Putamen (tissue), 1 donor: ENCODE results near the gene KAZALD1.
A peak's percentile ranks its signal among the peaks of the same experiment; 100 is the strongest.

Experiments
- DNase-seq: peaks from one replicate; pipeline ENCODE4 v3.0.0-alpha.2; 2016; ENCODE audit warnings: low spot score

KAZALD1 gene, protein sequence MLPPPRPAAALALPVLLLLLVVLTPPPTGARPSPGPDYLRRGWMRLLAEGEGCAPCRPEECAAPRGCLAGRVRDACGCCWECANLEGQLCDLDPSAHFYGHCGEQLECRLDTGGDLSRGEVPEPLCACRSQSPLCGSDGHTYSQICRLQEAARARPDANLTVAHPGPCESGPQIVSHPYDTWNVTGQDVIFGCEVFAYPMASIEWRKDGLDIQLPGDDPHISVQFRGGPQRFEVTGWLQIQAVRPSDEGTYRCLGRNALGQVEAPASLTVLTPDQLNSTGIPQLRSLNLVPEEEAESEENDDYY

DNA sequence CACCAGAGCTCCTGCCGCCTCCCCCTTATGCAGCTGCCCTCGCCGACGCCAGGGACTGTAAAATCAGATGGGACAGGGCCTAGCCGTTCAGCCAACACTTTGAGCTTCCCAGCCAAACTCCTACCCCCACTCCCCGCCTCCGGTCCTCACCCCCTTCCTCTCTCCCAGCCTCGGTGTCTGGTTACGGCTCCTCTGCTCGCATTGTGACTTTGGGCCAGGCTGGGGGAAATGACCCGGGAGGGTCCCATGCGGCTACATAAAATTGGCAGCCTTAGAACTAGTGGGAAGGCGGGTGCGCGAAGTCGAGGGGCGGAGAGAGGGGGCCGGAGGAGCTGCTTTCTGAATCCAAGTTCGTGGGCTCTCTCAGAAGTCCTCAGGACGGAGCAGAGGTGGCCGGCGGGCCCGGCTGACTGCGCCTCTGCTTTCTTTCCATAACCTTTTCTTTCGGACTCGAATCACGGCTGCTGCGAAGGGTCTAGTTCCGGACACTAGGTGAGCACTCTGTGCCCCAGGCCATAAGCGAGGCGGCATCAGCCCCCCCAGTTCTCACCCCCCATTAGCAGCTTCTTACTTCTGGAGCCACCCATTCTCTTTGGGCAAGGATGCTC is at the start of gene KAZALD1:
TSS of gene KAZALD1 (plus strand) at position 366 of the 608 bp plus-strand sequence. CDS start 604 bp downstream, outside the sequence.
- DNase-seq: no peak

DNA sequence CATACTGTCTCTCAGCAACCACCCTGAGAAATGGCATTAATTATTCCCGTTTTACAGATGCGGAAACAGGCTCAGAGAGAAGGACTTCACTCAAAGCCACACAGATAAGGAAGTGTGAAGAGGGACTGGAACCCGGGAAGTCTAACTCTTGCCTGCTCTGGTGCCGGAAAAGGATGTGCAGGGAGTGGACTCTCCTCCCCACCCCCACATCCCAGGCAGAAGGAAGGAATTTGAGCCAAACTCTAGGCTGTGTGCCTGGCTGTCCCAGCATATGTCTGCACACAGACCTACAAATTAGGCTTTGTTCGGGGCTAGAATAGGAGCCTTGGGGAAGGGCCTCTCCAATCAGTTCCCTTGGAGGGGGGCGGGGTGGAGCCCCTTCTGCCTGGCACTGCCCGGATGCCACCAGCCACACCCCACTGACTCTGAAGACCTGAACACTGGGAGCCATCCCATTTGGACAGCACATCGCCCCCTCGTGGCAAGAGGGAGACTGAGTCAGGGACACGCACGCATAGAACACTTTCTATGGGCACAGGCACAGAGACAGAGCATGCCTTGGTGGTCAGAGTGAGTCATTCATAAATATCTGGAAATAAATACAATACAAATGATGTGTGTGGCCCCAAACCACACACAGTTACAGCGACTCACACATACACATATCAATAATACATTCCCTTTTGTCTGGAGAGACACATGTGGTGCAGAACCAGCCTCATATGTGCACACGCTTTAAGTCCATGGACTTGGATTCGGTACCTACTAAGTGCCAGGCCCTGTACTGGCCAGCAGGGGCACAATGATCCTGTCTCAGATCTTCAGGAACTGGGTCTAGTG is 49.0 kb upstream of the KAZALD1 start:
- peak; percentile 97 for DNase-seq

DNA sequence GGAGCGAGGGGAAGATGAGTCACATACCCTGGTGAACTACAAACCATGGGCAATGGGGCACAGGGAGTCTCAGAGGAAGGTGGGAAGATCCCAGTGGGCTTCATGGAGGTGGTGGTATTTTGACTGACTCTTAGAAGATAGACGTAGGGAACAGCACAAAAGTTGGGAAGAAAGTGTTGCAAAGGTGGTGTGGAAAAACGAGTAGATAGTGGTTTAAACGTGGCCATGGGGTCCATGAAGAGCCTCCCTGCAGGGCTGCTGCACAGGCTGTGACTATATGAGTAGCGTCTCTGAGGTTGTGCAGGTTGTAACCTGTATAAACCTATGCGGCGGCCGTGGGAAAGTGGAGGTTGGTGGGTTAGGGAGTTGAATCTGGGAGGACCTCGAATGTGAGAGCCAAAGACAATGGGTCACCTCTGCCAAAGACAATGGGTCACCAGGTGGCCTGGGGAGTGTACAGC is 48.4 kb upstream of the KAZALD1 start:
- no peak for DNase-seq

DNA sequence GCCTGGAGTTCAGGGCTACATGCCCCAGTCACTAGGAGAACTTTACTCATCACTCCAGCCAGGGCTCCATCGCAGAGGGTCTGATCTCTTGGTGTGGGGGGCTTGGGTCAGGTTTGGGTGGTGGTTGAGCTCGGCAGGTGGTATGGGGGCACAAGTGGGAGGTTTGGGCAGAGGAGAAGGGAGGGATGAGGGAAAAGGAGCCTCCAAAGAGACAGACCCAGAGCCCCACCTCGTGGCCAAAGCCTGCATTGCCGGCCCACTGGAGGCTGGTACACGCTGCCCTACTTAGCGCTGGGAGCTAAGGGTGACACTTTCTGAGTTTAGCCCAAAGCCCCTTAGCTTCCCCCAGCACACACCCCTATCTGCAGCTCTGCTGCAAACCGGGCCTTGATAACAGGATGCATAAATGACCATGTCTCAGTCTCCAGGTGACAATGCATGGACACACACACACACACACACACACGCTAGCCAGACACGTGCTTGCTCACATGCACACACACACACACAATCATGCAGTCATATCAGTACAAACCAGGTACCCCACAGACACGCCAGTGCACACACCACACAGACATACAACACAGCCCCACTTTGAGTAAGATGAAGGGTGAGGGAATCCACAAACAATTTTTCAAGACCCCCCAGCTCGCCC is 47.4 kb upstream of the KAZALD1 start:
- DNase-seq: peak; percentile 78

DNA sequence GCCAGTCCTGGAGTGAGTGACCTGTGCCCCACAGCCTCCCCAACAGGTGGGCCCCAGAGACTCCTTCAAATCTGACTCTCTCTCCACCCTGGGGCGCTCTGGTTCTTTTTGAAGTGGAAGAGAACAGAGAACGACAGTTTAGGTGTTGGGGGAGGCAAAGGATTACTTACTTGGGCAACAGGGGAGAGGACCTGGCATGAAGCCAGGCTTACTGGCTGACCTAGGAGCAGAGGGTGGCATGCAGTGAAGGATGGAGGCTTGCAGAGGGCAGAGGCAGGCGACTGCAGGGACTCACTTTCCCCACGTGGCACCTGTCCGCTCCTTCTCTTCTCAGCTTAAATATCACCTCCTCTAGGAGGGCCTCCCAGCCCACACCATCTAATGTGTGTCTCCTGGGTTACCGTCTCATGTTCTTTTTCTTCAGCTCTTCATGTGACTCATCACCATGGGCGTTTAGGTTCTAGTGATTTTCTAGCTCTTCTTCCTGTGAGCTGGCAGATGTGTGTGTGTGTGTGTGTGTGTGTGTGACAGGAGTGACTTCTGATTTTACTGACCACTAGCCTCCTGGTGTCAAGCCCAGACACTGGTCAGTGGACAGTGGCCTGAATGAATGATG is 46.7 kb upstream of the KAZALD1 start:
- DNase-seq: peak; percentile 69

DNA sequence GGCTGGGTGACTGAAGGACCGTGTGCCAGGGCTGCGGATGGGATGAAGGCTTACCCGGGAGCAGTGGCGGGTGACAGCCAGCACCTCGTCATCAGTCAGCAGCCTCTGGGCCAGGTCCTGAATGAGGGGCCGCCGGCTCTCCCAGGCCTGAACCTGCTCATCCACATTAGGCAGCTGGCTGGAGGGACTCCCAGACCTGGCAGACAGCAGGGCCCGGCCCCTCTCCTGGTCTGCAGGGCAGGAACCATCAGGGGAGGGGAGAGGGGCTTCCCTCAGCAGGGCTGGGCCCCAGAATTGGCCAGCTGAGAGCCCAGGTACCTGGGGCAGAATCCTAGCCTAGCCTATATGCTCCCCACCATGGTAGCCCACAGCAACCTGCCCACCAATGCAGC is 46.2 kb upstream of the KAZALD1 start:
- DNase-seq: no peak

DNA sequence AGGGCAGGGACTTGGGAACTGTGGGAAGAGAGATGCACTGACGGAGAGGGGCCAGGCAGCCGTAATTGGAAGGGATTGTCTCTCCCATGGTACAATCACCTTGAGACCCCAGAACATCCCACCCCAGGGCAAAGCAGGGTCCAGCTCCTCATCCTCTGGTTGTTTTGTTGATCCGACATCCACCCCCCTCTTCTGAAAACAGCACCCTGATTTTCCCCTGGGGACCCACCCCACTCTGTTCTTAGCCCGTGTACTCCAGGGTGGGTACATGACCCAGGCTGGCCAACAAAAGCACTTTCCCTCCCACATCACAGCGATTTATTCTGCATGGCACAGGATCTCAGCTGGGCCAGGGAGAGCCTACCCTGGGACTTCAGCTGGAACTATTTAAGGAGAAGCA is 45.0 kb upstream of the KAZALD1 start:
- DNase-seq: no peak

DNA sequence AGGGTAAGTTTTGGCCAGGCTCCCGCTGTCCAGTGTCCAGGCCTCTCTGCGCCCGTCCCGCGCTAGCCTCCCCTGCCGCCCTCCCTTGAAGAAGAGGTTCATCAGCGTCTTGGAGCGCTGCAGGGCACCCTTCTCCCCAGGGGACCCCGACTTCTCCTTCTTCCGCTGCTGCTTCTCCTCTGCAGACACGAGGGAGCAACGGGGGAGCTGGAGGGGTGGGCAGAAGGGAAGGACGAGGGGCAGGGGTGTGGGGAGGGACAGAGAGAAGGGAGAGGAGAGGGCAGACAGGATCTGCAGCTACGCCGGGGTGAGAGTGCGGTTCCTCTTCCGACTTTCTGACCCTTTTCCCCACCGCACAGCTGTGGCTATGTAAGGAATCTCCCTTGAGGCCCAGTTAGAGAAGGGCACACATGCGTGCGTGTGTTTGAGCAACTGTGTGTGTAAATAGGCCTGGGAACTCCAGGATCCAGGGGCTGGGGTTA is 43.6 kb upstream of the KAZALD1 start:
- no peak for DNase-seq

DNA sequence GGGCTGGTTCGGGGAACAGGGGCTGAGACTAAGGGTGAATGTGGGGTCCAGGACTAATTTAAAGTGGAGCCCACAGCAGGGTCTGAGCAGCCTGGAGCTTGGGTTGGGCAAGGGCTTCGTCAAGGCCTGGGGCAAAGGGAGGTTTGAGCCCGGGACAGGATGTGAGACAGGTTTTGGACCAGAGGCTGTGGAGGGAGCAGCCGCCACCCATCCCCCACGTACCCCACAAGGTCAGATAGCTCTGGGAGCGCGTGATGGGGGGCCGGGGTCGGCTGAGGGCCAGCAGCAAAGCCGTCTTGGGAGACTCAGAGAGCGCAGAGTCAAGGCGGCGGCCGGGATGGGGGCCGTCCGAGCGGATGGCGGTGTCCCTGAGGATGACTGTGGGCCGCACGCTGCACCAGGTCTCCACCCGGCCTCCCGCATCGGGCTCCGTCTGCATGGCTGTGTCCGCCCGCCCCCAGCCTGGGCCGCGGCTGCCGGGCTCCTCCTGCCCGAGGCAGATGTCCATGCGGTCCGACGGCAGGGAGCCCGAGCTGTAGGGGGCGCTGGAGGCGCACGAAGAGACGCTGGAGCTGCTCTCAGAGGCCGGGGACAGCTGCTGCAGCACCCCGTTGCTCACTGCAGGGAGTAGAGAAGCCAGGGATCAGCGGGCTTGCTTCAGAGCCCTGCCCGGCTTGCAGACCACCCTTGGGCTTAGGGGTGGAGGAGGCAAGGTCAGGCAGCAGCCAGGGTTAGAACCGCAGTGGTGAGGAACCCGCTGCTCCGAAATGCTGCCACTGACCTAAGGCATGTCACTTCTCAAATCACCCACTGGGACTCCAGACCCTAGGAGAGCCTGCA is 43.0 kb upstream of the KAZALD1 start:
- peak; percentile 82 for DNase-seq

DNA sequence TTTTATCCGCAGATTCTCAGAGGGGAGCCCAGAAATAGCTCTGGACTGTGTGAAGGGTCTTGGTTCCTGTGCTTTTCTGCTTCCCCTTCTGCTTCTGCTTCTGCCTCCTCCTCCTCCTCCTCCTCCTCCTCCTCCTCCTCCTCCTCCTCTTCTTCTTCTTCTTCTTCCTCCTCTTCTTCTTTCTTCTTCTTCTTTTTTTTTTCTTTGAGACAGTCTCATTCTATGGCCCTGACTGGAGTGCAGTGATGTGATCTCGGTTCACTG is 42.4 kb upstream of the KAZALD1 start:
- no peak for DNase-seq

DNA sequence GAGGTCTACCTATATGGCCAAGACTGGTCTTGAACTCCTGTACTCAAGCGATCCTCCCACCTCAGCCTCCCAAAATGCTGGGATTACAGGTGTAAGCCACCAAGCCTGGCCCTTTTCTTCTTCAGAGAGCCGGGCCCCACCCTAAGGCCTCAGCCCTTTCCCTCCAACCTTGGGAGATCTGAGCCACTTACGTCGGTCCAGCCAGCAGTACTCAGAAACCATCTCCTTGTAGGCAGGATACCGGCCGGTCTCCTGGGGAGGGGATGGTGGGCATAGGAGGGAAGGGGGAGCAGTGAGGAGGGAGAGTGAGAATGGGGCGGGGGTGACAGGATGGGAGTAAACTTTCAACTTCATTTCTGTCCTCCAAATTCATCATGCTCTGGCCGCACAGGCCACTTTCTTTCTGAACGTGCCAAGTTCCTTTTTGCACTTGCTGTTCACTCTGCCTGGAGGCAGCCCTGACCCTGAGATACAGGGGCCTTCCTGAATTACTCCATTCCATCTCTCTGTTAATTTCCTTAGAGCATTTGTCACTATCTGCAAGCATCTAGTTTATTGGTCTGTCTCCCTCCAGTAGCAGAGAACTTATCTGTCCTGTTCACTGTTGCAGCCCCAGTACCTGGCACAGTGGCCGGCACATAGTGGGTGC is 41.2 kb upstream of the KAZALD1 start:
- no peak for DNase-seq

DNA sequence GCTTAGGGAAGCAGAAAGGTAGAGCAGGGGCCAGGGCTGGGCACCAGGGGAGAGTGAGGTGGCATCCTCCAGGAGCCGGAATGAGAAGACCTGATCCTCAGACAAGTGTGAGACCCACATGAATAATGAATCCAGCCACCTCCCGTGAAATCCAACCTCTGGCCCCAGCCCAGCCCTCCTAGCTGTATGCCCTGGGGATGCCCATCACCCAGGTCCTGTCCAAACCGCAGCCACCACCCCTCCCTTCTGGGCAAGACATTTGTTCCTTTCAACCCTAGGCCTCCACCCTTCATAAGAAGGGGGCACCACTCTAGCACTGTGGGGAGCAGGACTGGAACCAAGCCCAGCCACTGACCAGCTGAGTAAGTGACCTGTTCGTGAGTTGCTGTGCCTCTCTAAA is 40.5 kb upstream of the KAZALD1 start:
- DNase-seq: no peak

DNA sequence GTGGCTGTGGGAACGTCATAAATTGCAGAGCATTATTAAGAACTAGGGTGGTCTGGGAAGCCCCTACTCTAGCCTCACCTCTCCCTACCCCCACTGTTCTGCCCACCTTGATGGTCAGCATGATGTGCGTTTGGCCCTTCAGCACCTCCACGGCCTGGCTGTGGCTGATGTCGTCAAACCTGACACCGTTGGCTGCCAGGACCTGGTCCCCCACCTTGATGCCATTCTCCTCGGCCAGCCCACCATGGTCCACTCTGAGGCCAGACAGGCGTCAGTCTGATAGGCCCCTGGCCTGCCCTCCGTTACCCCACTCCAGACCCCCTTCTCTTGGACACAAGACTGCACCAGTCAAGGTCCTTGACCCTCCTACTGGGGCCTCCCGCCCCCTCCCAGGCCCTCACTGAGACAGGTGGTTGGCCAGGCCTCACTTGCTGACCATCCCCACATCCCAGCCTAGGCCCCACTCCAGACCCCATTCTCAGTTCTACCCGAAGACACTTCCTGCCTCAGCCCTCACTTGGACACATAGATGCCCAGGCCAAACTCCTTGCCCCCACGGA is 40.0 kb upstream of the KAZALD1 start:
- no peak for DNase-seq

DNA sequence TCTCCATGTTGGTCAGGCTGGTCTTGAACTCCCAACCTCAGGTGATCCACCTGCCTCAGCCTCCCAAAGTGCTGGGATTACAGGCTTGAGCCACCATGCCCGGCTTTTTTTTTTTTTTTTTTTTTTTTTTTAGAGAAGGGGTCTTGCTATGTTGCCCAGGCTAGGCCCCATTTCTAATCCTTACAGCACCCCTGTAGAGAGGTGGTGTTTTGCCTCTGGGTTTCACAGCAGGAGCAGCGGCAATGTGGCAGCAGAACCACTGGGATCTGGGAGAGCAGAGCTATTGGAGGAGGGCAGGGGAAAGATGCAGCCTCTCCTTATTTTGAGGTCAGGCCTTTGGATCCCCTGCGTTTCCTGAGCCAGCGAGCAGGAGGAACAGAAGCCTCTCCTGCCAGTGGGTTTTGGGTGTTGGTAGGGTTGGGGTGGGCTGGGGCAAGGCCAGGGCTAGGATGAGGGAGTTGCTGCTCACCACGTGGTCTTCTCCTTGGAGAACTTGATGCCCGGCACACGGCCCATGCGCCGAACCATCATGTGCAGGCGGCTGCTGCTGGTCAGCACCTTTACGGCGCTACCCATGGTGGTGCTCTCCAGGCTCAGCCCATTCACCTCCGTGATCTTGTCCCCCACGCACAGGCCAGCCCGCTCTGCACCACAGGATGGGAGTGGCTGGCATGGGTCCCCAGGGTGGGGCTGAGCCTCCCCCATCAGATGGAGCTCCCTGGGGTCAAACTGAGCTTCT is 38.7 kb upstream of the KAZALD1 start:
- no peak for DNase-seq

DNA sequence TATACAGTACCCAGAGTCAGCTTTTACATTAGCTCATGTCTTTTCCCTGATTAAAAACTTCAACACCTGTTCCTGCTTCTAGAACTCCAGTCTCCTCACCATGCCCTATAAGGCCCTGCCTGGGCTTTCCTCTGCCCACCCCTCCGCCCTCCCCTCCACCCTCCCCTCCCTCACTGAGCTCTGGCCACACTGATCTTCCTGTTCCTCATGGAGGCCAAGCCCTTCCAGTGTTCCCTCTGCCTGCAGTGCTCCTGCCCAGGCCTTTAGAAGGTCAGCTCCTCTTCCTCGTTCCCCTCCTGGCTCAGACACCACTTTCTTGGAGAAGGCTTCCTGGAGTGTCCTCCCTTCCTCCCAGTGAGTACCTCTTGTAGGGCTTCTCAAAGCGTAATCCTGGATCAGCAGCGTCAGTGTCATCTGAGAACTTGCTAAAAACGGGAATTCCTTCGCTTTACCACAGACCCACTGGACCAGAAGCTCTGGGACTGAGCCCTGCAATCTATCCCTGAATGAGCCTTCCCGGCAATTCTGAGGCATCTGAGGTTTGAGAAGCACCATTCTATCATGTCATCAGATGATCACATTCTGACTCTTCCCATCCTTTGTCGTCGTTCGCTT is 34.6 kb upstream of the KAZALD1 start:
- DNase-seq: no peak

DNA sequence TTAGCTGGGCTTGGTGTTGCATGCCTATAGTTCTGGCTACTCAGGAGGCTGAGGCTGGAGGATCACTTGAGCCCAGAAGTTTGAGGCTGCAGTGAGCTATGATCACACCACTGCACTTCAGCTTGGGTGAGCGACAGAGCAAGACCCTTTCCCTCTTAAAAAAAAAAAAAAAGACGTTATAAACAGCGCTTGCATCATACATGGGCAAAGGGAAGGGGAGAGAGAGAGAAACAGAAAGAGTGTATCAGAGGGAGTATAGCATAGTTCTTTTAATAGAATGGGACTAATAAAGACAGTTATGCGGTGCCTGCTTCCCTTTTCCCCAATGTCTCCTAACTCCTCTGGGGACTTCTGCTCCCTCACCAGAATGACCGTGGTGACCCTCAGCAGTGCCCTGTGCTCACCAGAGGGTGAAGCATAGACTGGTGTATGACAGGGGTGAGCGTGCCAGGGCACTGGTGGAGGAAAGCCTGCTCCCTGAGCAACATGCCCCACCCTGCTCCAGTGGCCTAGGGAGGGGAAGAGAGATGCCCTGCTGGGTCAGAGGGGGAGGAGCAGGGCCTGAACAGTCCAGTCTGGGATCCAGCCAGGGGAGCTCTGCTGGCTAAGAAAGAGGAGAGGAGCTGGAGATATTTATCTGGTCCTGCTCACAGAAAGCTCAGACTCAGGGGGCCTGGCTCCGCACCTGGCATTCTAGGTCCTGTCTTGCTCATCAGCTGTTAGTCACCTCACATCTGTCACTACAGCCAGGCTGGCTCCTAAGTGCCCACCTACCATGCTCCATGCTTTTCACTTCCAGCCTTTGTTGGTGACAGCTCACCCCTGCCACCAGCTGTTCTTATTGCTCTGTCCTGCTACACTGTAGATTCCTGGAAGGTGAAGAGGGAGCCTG is 33.1 kb upstream of the KAZALD1 start:
- no peak for DNase-seq

DNA sequence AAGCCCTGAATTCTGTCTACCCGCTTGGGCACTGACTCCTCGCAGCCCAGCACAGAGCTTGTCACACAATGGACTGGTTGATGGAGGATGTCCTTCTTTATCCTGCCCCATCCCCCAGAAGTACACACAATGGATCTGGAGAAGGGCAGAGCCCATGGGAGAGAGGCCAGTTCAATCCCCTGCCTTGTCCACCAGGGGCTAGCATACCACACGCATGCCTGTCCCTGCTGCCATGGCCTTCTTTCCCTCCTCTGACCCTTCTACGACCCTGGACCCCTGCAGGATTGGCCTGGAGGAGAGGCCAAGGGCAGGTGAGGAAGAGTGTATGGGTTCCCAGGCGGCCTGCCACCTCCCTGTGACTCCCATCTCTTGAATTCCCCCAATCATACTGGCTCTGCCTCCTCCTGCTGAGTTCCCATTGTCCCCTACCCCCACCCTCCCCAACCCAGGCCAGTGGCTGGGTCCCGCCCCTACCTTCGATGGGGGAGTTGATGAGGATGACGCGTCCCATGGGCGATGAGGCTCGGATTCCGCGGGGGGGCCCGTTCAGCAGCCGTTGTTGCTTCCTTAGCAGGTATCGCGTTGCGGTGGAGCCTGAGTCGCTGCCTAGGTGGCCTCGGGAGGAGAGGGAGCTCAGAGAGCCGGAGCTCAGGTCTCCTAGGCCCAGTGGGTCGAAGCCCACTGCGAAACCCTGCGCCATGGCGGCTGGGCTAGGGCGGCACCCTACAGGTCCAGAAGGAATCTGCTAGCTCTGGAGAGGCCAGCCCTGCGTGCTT is 32.1 kb upstream of the KAZALD1 start:
- DNase-seq: no peak
